HepG2 (cell line): ENCODE data around the gene ZNF500. TPM values are rescaled to one million over a fixed set of nuclear protein-coding genes. Genes with fewer than 3 reads are reported as not detected.

ENCODE experiments used
- BRCA1 ChIP-seq: sonication (generic); formaldehyde crosslinking; IDR thresholded peaks from 2 replicates; pipeline ENCODE4 v1.4.0; 2020; ENCODE audit warnings: missing genetic modification reagents
- E2F5 ChIP-seq: sonication (generic); formaldehyde crosslinking; conservative IDR thresholded peaks from 2 replicates; pipeline ENCODE4 v1.4.0; 2020; ENCODE audit warnings: missing genetic modification reagents
- KLF15 ChIP-seq: sonication (generic); formaldehyde crosslinking; IDR thresholded peaks from 2 replicates; pipeline ENCODE4 v1.8.1; 2023; ENCODE audit warnings: borderline replicate concordance, mild to moderate bottlenecking, inconsistent platforms, missing genetic modification reagents, mixed read lengths
- NFE2L1 ChIP-seq: sonication (generic); formaldehyde crosslinking; IDR thresholded peaks from 2 replicates; pipeline ENCODE4 v1.4.0; 2020; ENCODE audit warnings: missing genetic modification reagents, mild to moderate bottlenecking, borderline replicate concordance
- NPAS2 ChIP-seq: sonication (generic); formaldehyde crosslinking; IDR thresholded peaks from 2 replicates; pipeline ENCODE4 v1.8.0; 2022; ENCODE audit warnings: mild to moderate bottlenecking, missing genetic modification reagents, borderline replicate concordance
- PAXIP1 ChIP-seq: sonication (generic); formaldehyde crosslinking; conservative IDR thresholded peaks from 2 replicates; pipeline ENCODE4 v1.4.0; 2020; ENCODE audit warnings: mild to moderate bottlenecking, missing genetic modification reagents, moderate library complexity
- RBFOX2 ChIP-seq: fragments of 200-400 bp; formaldehyde crosslinking; IDR thresholded peaks from 2 replicates; pipeline ENCODE4 v1.6.1; 2017; ENCODE audit warnings: low read depth, mild to moderate bottlenecking, low read length
- SKI ChIP-seq: fragments of 450-650 bp; IDR thresholded peaks from one replicate; pipeline ENCODE4 v1.6.1; 2018; ENCODE audit warnings: mild to moderate bottlenecking; ENCODE audit not compliant: partially characterized antibody
- SMARCE1 ChIP-seq: fragments of 450-650 bp; IDR thresholded peaks from 2 replicates; pipeline ENCODE4 v1.6.1; 2017; ENCODE audit warnings: borderline replicate concordance
- SMYD3 ChIP-seq: sonication (generic); formaldehyde crosslinking; IDR thresholded peaks from 2 replicates; pipeline ENCODE4 v1.8.1; 2023; ENCODE audit warnings: mild to moderate bottlenecking, missing genetic modification reagents
- TRAFD1 ChIP-seq: sonication (generic); formaldehyde crosslinking; IDR thresholded peaks from 2 replicates; pipeline ENCODE4 v1.5.1; 2020; ENCODE audit warnings: missing genetic modification reagents, mild to moderate bottlenecking, borderline replicate concordance
- ZBTB3 ChIP-seq: sonication (generic); formaldehyde crosslinking; IDR thresholded peaks from 2 replicates; pipeline ENCODE4 v1.4.0; 2020; ENCODE audit warnings: low read depth, mild to moderate bottlenecking, moderate library complexity, missing genetic modification reagents, borderline replicate concordance
- ZKSCAN5 ChIP-seq: sonication (generic); formaldehyde crosslinking; IDR thresholded peaks from 2 replicates; pipeline ENCODE4 v1.5.1; 2020; ENCODE audit warnings: mild to moderate bottlenecking, missing genetic modification reagents
- ZNF44 ChIP-seq: sonication (generic); formaldehyde crosslinking; IDR thresholded peaks from 2 replicates; pipeline ENCODE4 v1.5.1; 2020; ENCODE audit warnings: mild to moderate bottlenecking, missing genetic modification reagents
- ZNF770 ChIP-seq: sonication (generic); formaldehyde crosslinking; IDR thresholded peaks from 2 replicates; pipeline ENCODE4 v1.5.0; 2020; ENCODE audit warnings: mild to moderate bottlenecking, missing genetic modification reagents
- polyA plus RNA-seq, 8 experiments: library from polyadenylated mRNA; depleted of rRNA in 3 of 8; stranded (reverse) in 7 of 8; unstranded in 1 of 8; fragments of >200 nt; fragmentation: Illumina TruSeq in 4 of 8; extraction: Trizol in 4 of 8; gene quantifications; 2 replicates each; pipeline versions ENCODE4 v1.2.1 to v1.2.3, GENCODE V29; 2011 to 2016; ENCODE audit warnings: low read depth in 4 of 8, missing spikeins in 1 of 8, mixed read lengths in 1 of 8; ENCODE audit not compliant: insufficient read depth in 1 of 8
- total RNA-seq, 5 experiments: library from RNA; depleted of rRNA; stranded (reverse); fragments of >200 nt; fragmentation: Illumina TruSeq; extraction: Trizol; gene quantifications; 2 replicates each; pipeline ENCODE4 v1.2.3, GENCODE V29; 2016; ENCODE audit warnings: low read depth in 1 of 5
- TF ChIP-seq, protein P1 (sequence below): sonication (generic); formaldehyde crosslinking; IDR thresholded peaks from 2 replicates; pipeline ENCODE4 v1.4.0; 2020; ENCODE audit warnings: missing genetic modification reagents, mild to moderate bottlenecking, borderline replicate concordance
- TF ChIP-seq, protein P2 (sequence below): sonication (generic); formaldehyde crosslinking; conservative IDR thresholded peaks from 2 replicates; pipeline ENCODE4 v1.4.0; 2020; ENCODE audit warnings: missing genetic modification reagents

ZNF500 gene
- total and polyA plus RNA-seq, 2 of the 13 experiments (the other 11 are each of a cell fraction or from before 2014, with no cell fraction given): 6.1 to 12.2 TPM

GRCh38 chr16:4702466-4702808, 64.5 kb downstream of the ZNF500 start (continued):
- TF ChIP-seq, protein P1, sequence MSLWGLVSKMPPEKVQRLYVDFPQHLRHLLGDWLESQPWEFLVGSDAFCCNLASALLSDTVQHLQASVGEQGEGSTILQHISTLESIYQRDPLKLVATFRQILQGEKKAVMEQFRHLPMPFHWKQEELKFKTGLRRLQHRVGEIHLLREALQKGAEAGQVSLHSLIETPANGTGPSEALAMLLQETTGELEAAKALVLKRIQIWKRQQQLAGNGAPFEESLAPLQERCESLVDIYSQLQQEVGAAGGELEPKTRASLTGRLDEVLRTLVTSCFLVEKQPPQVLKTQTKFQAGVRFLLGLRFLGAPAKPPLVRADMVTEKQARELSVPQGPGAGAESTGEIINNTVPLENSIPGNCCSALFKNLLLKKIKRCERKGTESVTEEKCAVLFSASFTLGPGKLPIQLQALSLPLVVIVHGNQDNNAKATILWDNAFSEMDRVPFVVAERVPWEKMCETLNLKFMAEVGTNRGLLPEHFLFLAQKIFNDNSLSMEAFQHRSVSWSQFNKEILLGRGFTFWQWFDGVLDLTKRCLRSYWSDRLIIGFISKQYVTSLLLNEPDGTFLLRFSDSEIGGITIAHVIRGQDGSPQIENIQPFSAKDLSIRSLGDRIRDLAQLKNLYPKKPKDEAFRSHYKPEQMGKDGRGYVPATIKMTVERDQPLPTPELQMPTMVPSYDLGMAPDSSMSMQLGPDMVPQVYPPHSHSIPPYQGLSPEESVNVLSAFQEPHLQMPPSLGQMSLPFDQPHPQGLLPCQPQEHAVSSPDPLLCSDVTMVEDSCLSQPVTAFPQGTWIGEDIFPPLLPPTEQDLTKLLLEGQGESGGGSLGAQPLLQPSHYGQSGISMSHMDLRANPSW: no peak
- TF ChIP-seq NFE2L1 (CRISPR knock-in tag): no peak
- TF ChIP-seq TRAFD1 (CRISPR knock-in tag): no peak
- no peak for TF ChIP-seq ZKSCAN5 (CRISPR knock-in tag)
- no peak for TF ChIP-seq SKI
- TF ChIP-seq SMARCE1: no peak
- TF ChIP-seq SMYD3 (CRISPR knock-in tag): no peak
- TF ChIP-seq RBFOX2: no peak
- no peak for TF ChIP-seq ZNF770
- no peak for TF ChIP-seq KLF15 (CRISPR knock-in tag)
- TF ChIP-seq ZNF44 (CRISPR knock-in tag): no peak
- TF ChIP-seq ZBTB3 (CRISPR knock-in tag): no peak
- TF ChIP-seq NPAS2 (CRISPR knock-in tag): no peak
- TF ChIP-seq PAXIP1 (CRISPR knock-in tag): peak; percentile 67
- TF ChIP-seq, protein P2, sequence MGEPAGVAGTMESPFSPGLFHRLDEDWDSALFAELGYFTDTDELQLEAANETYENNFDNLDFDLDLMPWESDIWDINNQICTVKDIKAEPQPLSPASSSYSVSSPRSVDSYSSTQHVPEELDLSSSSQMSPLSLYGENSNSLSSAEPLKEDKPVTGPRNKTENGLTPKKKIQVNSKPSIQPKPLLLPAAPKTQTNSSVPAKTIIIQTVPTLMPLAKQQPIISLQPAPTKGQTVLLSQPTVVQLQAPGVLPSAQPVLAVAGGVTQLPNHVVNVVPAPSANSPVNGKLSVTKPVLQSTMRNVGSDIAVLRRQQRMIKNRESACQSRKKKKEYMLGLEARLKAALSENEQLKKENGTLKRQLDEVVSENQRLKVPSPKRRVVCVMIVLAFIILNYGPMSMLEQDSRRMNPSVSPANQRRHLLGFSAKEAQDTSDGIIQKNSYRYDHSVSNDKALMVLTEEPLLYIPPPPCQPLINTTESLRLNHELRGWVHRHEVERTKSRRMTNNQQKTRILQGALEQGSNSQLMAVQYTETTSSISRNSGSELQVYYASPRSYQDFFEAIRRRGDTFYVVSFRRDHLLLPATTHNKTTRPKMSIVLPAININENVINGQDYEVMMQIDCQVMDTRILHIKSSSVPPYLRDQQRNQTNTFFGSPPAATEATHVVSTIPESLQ (CRISPR knock-in tag): no peak
- no peak for TF ChIP-seq E2F5 (CRISPR knock-in tag)
- 0 out of 2 replicates have a peak, but pooled peaks have one; percentile 58 for TF ChIP-seq BRCA1
